K562 (cell line): Measurements from ENCODE around the gene URI1. TPM values are rescaled to one million over a fixed set of nuclear protein-coding genes. Genes with fewer than 3 reads are reported as not detected.

Experiments used
- ATF3 ChIP-seq, 2 experiments: fragments of 450-650 bp in 1 of 2; sonication (generic) in 1 of 2; formaldehyde crosslinking in 1 of 2; IDR thresholded peaks in 1 of 2; conservative IDR thresholded peaks in 1 of 2; 2 replicates each; pipeline versions ENCODE4 v1.6.1 to v1.8.1; 2016 to 2023; ENCODE audit warnings: mild to moderate bottlenecking in 2 of 2, moderate library complexity in 2 of 2, inconsistent platforms in 1 of 2, missing genetic modification reagents in 1 of 2
- CBFB ChIP-seq: sonication (generic); formaldehyde crosslinking; IDR thresholded peaks from 2 replicates; pipeline ENCODE4 v1.4.0; 2020; ENCODE audit warnings: mild to moderate bottlenecking, missing genetic modification reagents
- CEBPG ChIP-seq, 3 experiments: fragments of 200-800 bp in 1 of 3; sonication (Bioruptor generic) in 1 of 3; sonication (generic) in 1 of 3; formaldehyde crosslinking in 1 of 3; IDR thresholded peaks in 2 of 3; conservative IDR thresholded peaks in 1 of 3; 2 replicates each; pipeline versions ENCODE4 v1.6.1 to v1.8.0; 2016 to 2022; ENCODE audit warnings: missing compliant biosample characterization in 2 of 3, missing genetic modification characterization in 2 of 3, mild to moderate bottlenecking in 1 of 3, missing genetic modification reagents in 1 of 3
- CREM ChIP-seq: IDR thresholded peaks from 2 replicates; pipeline ENCODE4 v1.6.1; 2014; ENCODE audit warnings: antibody characterized with exemption, low read depth
- HNRNPL ChIP-seq: fragments of 200-400 bp; formaldehyde crosslinking; IDR thresholded peaks from 2 replicates; pipeline ENCODE4 v1.6.1; 2017; ENCODE audit warnings: low read depth, mild to moderate bottlenecking, low read length
- MCM7 ChIP-seq, 2 experiments: fragments of 450-650 bp; IDR thresholded peaks; 2 replicates each; pipeline ENCODE4 v1.6.1; 2016 to 2018
- MEIS2 ChIP-seq: fragments of 450-650 bp; IDR thresholded peaks from 2 replicates; pipeline ENCODE4 v1.6.1; 2014; ENCODE audit warnings: mild to moderate bottlenecking; ENCODE audit not compliant: partially characterized antibody
- POLR3A ChIP-seq: IDR thresholded peaks from 2 replicates; pipeline ENCODE4 v1.6.1; 2011; ENCODE audit warnings: borderline replicate concordance, mild to moderate bottlenecking, moderate library complexity; ENCODE audit not compliant: insufficient read length, insufficient read depth; ENCODE audit errors: extremely low read depth
- SIX5 ChIP-seq, 2 experiments: IDR thresholded peaks; 2 replicates each; pipeline ENCODE4 v1.6.1; 2011; ENCODE audit warnings: low read length in 2 of 2, borderline replicate concordance in 1 of 2, low read depth in 1 of 2, mild to moderate bottlenecking in 1 of 2, moderate library complexity in 1 of 2; ENCODE audit not compliant: insufficient read depth in 1 of 2
- ZNF146 ChIP-seq: IDR thresholded peaks from one replicate; pipeline ENCODE4 v1.6.1; 2018; ENCODE audit warnings: missing compliant biosample characterization; ENCODE audit not compliant: unreplicated experiment
- ZNF408 ChIP-seq: fragments of 250-450 bp; sonication (Bioruptor Pico); IDR thresholded peaks from 2 replicates; pipeline ENCODE4 v1.4.0; 2020; ENCODE audit warnings: low read depth, mild to moderate bottlenecking, moderate library complexity
- ZNF449 ChIP-seq: fragments of 250-450 bp; sonication (Bioruptor Pico); IDR thresholded peaks from 2 replicates; pipeline ENCODE4 v1.8.0; 2022; ENCODE audit warnings: moderate library complexity, mild to moderate bottlenecking, inconsistent platforms
- ZNF589 ChIP-seq: fragments of 200-800 bp; sonication (Bioruptor generic); IDR thresholded peaks from 2 replicates; pipeline ENCODE4 v1.6.1; 2016; ENCODE audit warnings: low read depth, missing genetic modification characterization, missing compliant biosample characterization
- polyA plus RNA-seq, 8 experiments: library from polyadenylated mRNA; depleted of rRNA in 4 of 8; stranded (reverse) in 5 of 8; unstranded in 3 of 8; fragments of >200 nt; fragmentation: Nextera tagmentation in 2 of 8; fragmentation: Illumina TruSeq in 1 of 8; extraction: Ambion mirVana in 2 of 8; extraction: Trizol in 1 of 8; gene quantifications; 2 replicates each; pipeline versions ENCODE4 v1.2.1 to v1.2.3, GENCODE V29; 2011 to 2014; ENCODE audit warnings: inconsistent platforms in 1 of 8, missing spikeins in 1 of 8
- total RNA-seq, 7 experiments: library from RNA; depleted of rRNA in 6 of 7; stranded (reverse); fragments of >200 nt in 6 of 7; fragmentation: Illumina TruSeq in 2 of 7; extraction: Trizol in 2 of 7; gene quantifications; 2 replicates each; pipeline versions ENCODE4 v1.2.1 to v1.2.3, GENCODE V29; 2011 to 2021; ENCODE audit warnings: low replicate concordance in 1 of 7
- TF ChIP-seq, protein P1 (sequence below): fragments of 450-650 bp; IDR thresholded peaks from 2 replicates; pipeline ENCODE4 v1.6.1; 2016
- TF ChIP-seq, protein P2 (sequence below): sonication (generic); formaldehyde crosslinking; IDR thresholded peaks from 2 replicates; pipeline ENCODE4 v1.8.0; 2023; ENCODE audit warnings: missing genetic modification reagents, mild to moderate bottlenecking, borderline replicate concordance

URI1 gene
- total and polyA plus RNA-seq, 9 of the 15 experiments (the other 6 are each of a cell fraction or from before 2014, with no cell fraction given): 16.9 to 87.4 (median 63.9) TPM

DNA sequence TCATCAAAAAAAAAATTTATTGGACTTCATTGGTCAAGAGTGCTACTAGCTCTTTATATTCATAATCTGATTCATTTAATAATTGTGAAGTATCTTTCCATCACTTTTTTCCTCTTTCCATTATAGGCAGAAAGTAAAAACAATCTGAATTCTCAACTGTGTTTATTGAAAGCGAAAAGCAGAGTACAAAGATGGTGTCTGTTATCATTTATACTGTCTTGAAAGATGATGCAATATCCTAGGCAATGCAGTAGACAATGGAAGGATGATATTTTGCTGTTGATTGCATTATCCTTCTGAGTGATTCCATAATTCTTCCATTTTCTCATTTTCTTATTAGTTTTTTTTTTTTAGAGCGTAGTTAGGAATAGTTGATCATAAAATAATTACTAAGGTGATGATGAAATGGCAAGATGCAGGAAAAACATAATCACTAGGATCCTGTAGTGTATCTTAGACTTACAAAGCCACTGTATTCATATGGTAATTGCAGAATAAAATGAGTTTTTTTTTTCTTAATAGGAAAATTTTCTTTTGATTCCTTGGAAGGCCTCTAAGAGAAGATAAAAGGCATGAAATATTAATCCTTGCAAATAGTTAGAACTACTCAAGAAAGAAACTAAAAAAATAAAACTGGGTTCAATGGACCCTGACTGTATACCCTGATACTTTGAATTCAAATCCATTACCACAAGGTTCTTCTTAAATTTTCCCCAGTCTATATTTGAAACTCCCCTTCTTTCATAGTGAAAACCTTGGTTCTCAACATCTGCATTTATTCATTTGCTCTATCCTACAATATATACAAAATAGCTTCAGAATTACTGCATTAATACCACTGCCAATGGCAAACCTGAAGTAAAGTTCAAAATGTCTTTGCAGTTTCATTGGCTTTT is 11.6 kb downstream of the URI1 start (continued):
- TF ChIP-seq ZNF449: no peak
- TF ChIP-seq ZNF146 (CRISPR knock-in tag): no peak
- TF ChIP-seq ATF3 (IDR thresholded peaks at IDR 0.05): peak; percentile 98
- no peak for TF ChIP-seq ATF3 (CRISPR knock-in tag; conservative IDR thresholded peaks at IDR 0.05)
- TF ChIP-seq MCM7 (IDR thresholded peaks at IDR 0.05): no peak
- TF ChIP-seq ZNF589 (CRISPR knock-in tag): peak; percentile 81
- no peak for TF ChIP-seq POLR3A
- TF ChIP-seq CEBPG (CRISPR knock-in tag; IDR thresholded peaks at IDR 0.05): peak; percentile 91
- peak; percentile 99 for TF ChIP-seq CEBPG (tag; conservative IDR thresholded peaks at IDR 0.05 in 1 of 2, IDR thresholded peaks at IDR 0.05 in 1 of 2)
- no peak for TF ChIP-seq ZNF408 (CRISPR knock-in tag)
- TF ChIP-seq MEIS2: peak; percentile 39
- TF ChIP-seq, protein P1, sequence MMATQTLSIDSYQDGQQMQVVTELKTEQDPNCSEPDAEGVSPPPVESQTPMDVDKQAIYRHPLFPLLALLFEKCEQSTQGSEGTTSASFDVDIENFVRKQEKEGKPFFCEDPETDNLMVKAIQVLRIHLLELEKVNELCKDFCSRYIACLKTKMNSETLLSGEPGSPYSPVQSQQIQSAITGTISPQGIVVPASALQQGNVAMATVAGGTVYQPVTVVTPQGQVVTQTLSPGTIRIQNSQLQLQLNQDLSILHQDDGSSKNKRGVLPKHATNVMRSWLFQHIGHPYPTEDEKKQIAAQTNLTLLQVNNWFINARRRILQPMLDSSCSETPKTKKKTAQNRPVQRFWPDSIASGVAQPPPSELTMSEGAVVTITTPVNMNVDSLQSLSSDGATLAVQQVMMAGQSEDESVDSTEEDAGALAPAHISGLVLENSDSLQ: 0 out of 2 replicates have a peak, but pooled peaks have one; percentile 10
- TF ChIP-seq, protein P2, sequence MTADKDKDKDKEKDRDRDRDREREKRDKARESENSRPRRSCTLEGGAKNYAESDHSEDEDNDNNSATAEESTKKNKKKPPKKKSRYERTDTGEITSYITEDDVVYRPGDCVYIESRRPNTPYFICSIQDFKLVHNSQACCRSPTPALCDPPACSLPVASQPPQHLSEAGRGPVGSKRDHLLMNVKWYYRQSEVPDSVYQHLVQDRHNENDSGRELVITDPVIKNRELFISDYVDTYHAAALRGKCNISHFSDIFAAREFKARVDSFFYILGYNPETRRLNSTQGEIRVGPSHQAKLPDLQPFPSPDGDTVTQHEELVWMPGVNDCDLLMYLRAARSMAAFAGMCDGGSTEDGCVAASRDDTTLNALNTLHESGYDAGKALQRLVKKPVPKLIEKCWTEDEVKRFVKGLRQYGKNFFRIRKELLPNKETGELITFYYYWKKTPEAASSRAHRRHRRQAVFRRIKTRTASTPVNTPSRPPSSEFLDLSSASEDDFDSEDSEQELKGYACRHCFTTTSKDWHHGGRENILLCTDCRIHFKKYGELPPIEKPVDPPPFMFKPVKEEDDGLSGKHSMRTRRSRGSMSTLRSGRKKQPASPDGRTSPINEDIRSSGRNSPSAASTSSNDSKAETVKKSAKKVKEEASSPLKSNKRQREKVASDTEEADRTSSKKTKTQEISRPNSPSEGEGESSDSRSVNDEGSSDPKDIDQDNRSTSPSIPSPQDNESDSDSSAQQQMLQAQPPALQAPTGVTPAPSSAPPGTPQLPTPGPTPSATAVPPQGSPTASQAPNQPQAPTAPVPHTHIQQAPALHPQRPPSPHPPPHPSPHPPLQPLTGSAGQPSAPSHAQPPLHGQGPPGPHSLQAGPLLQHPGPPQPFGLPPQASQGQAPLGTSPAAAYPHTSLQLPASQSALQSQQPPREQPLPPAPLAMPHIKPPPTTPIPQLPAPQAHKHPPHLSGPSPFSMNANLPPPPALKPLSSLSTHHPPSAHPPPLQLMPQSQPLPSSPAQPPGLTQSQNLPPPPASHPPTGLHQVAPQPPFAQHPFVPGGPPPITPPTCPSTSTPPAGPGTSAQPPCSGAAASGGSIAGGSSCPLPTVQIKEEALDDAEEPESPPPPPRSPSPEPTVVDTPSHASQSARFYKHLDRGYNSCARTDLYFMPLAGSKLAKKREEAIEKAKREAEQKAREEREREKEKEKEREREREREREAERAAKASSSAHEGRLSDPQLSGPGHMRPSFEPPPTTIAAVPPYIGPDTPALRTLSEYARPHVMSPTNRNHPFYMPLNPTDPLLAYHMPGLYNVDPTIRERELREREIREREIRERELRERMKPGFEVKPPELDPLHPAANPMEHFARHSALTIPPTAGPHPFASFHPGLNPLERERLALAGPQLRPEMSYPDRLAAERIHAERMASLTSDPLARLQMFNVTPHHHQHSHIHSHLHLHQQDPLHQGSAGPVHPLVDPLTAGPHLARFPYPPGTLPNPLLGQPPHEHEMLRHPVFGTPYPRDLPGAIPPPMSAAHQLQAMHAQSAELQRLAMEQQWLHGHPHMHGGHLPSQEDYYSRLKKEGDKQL (CRISPR knock-in tag): no peak
- TF ChIP-seq HNRNPL: no peak
- no peak for TF ChIP-seq CBFB (CRISPR knock-in tag)
- TF ChIP-seq SIX5 (IDR thresholded peaks at IDR 0.05; ENCODE audit: borderline replicate concordance in 1 of 2, insufficient read depth in 1 of 2, low read depth in 1 of 2, low read length in 2 of 2): no peak
- no peak for TF ChIP-seq CREM
